RWPE2 (cell line): ENCODE measurements around the gene ZDHHC11B.
"Not testable (repeated sequence)": the region's sequence is repeated elsewhere in the genome, so short reads cannot be mapped to it uniquely, and the experiment has no call there.

ENCODE experiments used
- ATAC-seq: fragments of 200-7000 bp; cut with Tn5 transposase; 3 replicates; pipeline ENCODE4 v1.9.1; 2021; ENCODE audit warnings: low read depth
- DNase-seq: peaks from one replicate; pipeline ENCODE4 v3.0.0-alpha.2; 2020; ENCODE audit warnings: low spot score
- H3K27ac ChIP-seq: fragments of 450-650 bp; 2 replicates; pipeline ENCODE4 v1.5.1; 2017; ENCODE audit warnings: mild to moderate bottlenecking; ENCODE audit not compliant: poor library complexity, severe bottlenecking
- H3K27me3 ChIP-seq: fragments of 250-450 bp; sonication (Bioruptor Pico); 2 replicates; pipeline ENCODE4 v1.5.1; 2021; ENCODE audit warnings: mild to moderate bottlenecking, moderate library complexity; ENCODE audit not compliant: insufficient read depth, poor library complexity, severe bottlenecking
- H3K36me3 ChIP-seq: fragments of 250-450 bp; sonication (Bioruptor Pico); 2 replicates; pipeline ENCODE4 v1.5.1; 2020; ENCODE audit warnings: low read depth, mild to moderate bottlenecking, moderate library complexity
- H3K4me1 ChIP-seq: fragments of 250-450 bp; sonication (Bioruptor Pico); 2 replicates; pipeline ENCODE4 v1.5.1; 2021; ENCODE audit warnings: mild to moderate bottlenecking, moderate library complexity; ENCODE audit not compliant: insufficient read depth, poor library complexity, severe bottlenecking
- H3K4me3 ChIP-seq: fragments of 250-450 bp; sonication (Bioruptor Pico); 2 replicates; pipeline ENCODE4 v1.5.1; 2021; ENCODE audit warnings: mild to moderate bottlenecking, moderate library complexity; ENCODE audit not compliant: severe bottlenecking
- H3K9me3 ChIP-seq: fragments of 250-450 bp; sonication (Bioruptor Pico); 2 replicates; pipeline ENCODE4 v1.5.1; 2021; ENCODE audit warnings: mild to moderate bottlenecking, moderate library complexity; ENCODE audit not compliant: severe bottlenecking

The ZDHHC11B gene

GRCh38 chr5:713686-714085, 70.8 kb downstream of the ZDHHC11B start:
- H3K4me1 ChIP-seq, DNase-seq, H3K27ac ChIP-seq, H3K9me3 ChIP-seq, ATAC-seq, H3K4me3 ChIP-seq, H3K27me3 ChIP-seq, H3K36me3 ChIP-seq: not testable (repeated sequence)

GRCh38 chr5:708848-709517, 75.5 kb downstream of the ZDHHC11B start:
- not testable (repeated sequence) for DNase-seq, ATAC-seq

GRCh38 chr5:708374-708773, 76.2 kb downstream of the ZDHHC11B start:
- not testable (repeated sequence) for DNase-seq, H3K9me3 ChIP-seq, H3K4me1 ChIP-seq, H3K4me3 ChIP-seq, H3K36me3 ChIP-seq, ATAC-seq, H3K27ac ChIP-seq
- H3K27me3 ChIP-seq, result peaks cover 12% of the 10 kb centered on the region

More at GRCh38 chr5:708848-709517, 75.5 kb downstream of the ZDHHC11B start:
- not testable (repeated sequence) for H3K9me3 ChIP-seq, H3K4me3 ChIP-seq, H3K36me3 ChIP-seq, H3K27ac ChIP-seq, H3K4me1 ChIP-seq
- H3K27me3 ChIP-seq, result peaks cover 11% of the 10 kb centered on the region

GRCh38 chr5:706127-706526, 78.4 kb downstream of the ZDHHC11B start:
- ATAC-seq, H3K36me3 ChIP-seq, H3K9me3 ChIP-seq: not testable (repeated sequence)

GRCh38 chr5:696753-697702, 87.5 kb downstream of the ZDHHC11B start:
- H3K36me3 ChIP-seq, H3K27me3 ChIP-seq, H3K4me1 ChIP-seq, ATAC-seq, H3K9me3 ChIP-seq, DNase-seq, H3K27ac ChIP-seq, H3K4me3 ChIP-seq: not testable (repeated sequence)

More at GRCh38 chr5:706127-706526, 78.4 kb downstream of the ZDHHC11B start:
- peaks cover 13% of the 10 kb centered on the region for H3K27me3 ChIP-seq
- H3K4me1 ChIP-seq, H3K4me3 ChIP-seq, H3K27ac ChIP-seq, DNase-seq: not testable (repeated sequence)

GRCh38 chr5:696191-696590, 88.3 kb downstream of the ZDHHC11B start:
- not testable (repeated sequence) for DNase-seq, H3K36me3 ChIP-seq, H3K4me3 ChIP-seq, H3K27ac ChIP-seq, H3K9me3 ChIP-seq, H3K27me3 ChIP-seq, H3K4me1 ChIP-seq, ATAC-seq

GRCh38 chr5:695475-695874, 89.1 kb downstream of the ZDHHC11B start:
- ATAC-seq, result not testable (repeated sequence)

GRCh38 chr5:694042-694431, 90.5 kb downstream of the ZDHHC11B start:
- H3K9me3 ChIP-seq, DNase-seq, H3K27ac ChIP-seq, ATAC-seq, H3K4me1 ChIP-seq, H3K27me3 ChIP-seq, H3K36me3 ChIP-seq, H3K4me3 ChIP-seq: not testable (repeated sequence)

More at GRCh38 chr5:695475-695874, 89.1 kb downstream of the ZDHHC11B start:
- not testable (repeated sequence) for H3K27ac ChIP-seq, H3K27me3 ChIP-seq, H3K4me1 ChIP-seq, H3K36me3 ChIP-seq, DNase-seq, H3K4me3 ChIP-seq, H3K9me3 ChIP-seq

- H3K4me3 ChIP-seq, result peak within 1 kb of the TSS; percentile 52
- not testable (repeated sequence) for H3K27me3 ChIP-seq, H3K27ac ChIP-seq, H3K4me1 ChIP-seq, H3K9me3 ChIP-seq, H3K36me3 ChIP-seq
- ATAC-seq, result peak; percentile 84
- DNase-seq, result peak; percentile 78
These were observed 91.1 kb downstream of the ZDHHC11B start, which contains the start of gene TPPP for GRCh38 chr5:693271-694041. Gene TPPP (minus strand): TSS chr5:693352. CDS start chr5:678060, 15,292 bp downstream.

- H3K9me3 ChIP-seq, H3K4me1 ChIP-seq, H3K4me3 ChIP-seq, ATAC-seq, H3K27me3 ChIP-seq, DNase-seq, H3K36me3 ChIP-seq, H3K27ac ChIP-seq: not testable (repeated sequence)
These were observed 91.9 kb downstream of the ZDHHC11B start for GRCh38 chr5:692529-693041.
